HG02981 (cell line): ENCODE results near the gene CUL3.
"Not testable (repeated sequence)": the region's sequence is repeated elsewhere in the genome, so short reads cannot be mapped to it uniquely, and the experiment has no call there.

Source experiments
- ATAC-seq: cut with Tn5 transposase; IDR thresholded peaks from one replicate; pipeline ENCODE4 v1.9.1; 2021; ENCODE audit warnings: mild to moderate bottlenecking, moderate library complexity; ENCODE audit not compliant: unreplicated experiment

The CUL3 gene

GRCh38 chr2:224585211-224586088 lies at the start of gene CUL3:
Gene CUL3 (minus strand): TSS chr2:224585363. CDS start chr2:224585009, 354 bp downstream.
- ATAC-seq: peak; percentile 67

- ATAC-seq: no peak
These were observed 45.7 kb upstream of the CUL3 start for GRCh38 chr2:224630659-224631550.

GRCh38 chr2:224628416-224628815 lies 43.3 kb upstream of the CUL3 start:
- no peak for ATAC-seq

GRCh38 chr2:224626735-224627134 lies 41.6 kb upstream of the CUL3 start:
- ATAC-seq: no peak

GRCh38 chr2:224613543-224614286 lies 28.6 kb upstream of the CUL3 start:
- ATAC-seq: no peak

GRCh38 chr2:224612578-224612977 lies 27.4 kb upstream of the CUL3 start:
- ATAC-seq: no peak

GRCh38 chr2:224611938-224612337 lies 26.8 kb upstream of the CUL3 start:
- no peak for ATAC-seq

- no peak for ATAC-seq
These were observed 22.9 kb upstream of the CUL3 start for GRCh38 chr2:224608104-224608503.

GRCh38 chr2:224603746-224604500 lies 18.8 kb upstream of the CUL3 start:
- ATAC-seq: not testable (repeated sequence)

GRCh38 chr2:224602778-224603375 lies 17.7 kb upstream of the CUL3 start:
- not testable (repeated sequence) for ATAC-seq

- no peak for ATAC-seq
These were observed 16.8 kb upstream of the CUL3 start for GRCh38 chr2:224601923-224602322.

GRCh38 chr2:224598678-224599077 lies 13.5 kb upstream of the CUL3 start:
- no peak for ATAC-seq

GRCh38 chr2:224596289-224596688 lies 11.1 kb upstream of the CUL3 start:
- ATAC-seq: no peak

GRCh38 chr2:224595518-224595917 lies 10.4 kb upstream of the CUL3 start:
- ATAC-seq: no peak

GRCh38 chr2:224594840-224595239 lies 9.7 kb upstream of the CUL3 start:
- ATAC-seq: no peak

GRCh38 chr2:224591220-224591619 lies 6.1 kb upstream of the CUL3 start:
- no peak for ATAC-seq

GRCh38 chr2:224586127-224586695 lies 1.0 kb upstream of the CUL3 start:
- ATAC-seq: no peak

GRCh38 chr2:224584785-224585210 lies 365 bp downstream of the CUL3 start:
- peak; percentile 33 for ATAC-seq

- peak; percentile 2 for ATAC-seq
These were observed 915 bp downstream of the CUL3 start for GRCh38 chr2:224584111-224584784.
